Activated CD8-positive, alpha-beta T cell treated with anti-CD3 and anti-CD28 coated beads for 36 hours (primary cell): Measurements from ENCODE around the gene GALNT17. TPM values are rescaled to one million over a fixed set of nuclear protein-coding genes. Genes with fewer than 3 reads are reported as not detected.

Experiments
- ATAC-seq: fragments of 200-7000 bp; cut with Tn5 transposase; one replicate; pipeline ENCODE4 v1.10.0; 2021; ENCODE audit warnings: mild to moderate bottlenecking, moderate library complexity
- CTCF ChIA-PET: fragments of 350-600 bp; sonication (Branson Sonifier 250); formaldehyde crosslinking; loops from one replicate; lab custom pipeline; 2021; ENCODE audit warnings: antibody characterized with exemption; lab: Charles Lee
- POLR2A ChIA-PET: fragments of 350-600 bp; sonication (Branson Sonifier 250); formaldehyde crosslinking; loops from one replicate; lab custom pipeline; 2021; ENCODE audit warnings: antibody characterized with exemption; lab: Charles Lee
- DNase-seq: peaks from one replicate; pipeline ENCODE4 v3.0.0-alpha.2; 2020
- H3K27ac Mint-ChIP-seq: one replicate; pipeline ENCODE4 v1.8.0; 2021; ENCODE audit warnings: mild to moderate bottlenecking, mixed read lengths
- H3K27me3 Mint-ChIP-seq: one replicate; pipeline ENCODE4 v1.8.0; 2021; ENCODE audit warnings: mixed read lengths
- H3K36me3 Mint-ChIP-seq: one replicate; pipeline ENCODE4 v1.8.0; 2021; ENCODE audit warnings: low read depth, mixed read lengths
- H3K4me1 Mint-ChIP-seq: one replicate; pipeline ENCODE4 v1.8.0; 2021; ENCODE audit warnings: low read depth, mixed read lengths
- H3K4me3 Mint-ChIP-seq: one replicate; pipeline ENCODE4 v1.8.0; 2021; ENCODE audit warnings: mild to moderate bottlenecking, moderate library complexity, mixed read lengths
- H3K9me3 Mint-ChIP-seq: one replicate; pipeline ENCODE4 v1.8.0; 2021; ENCODE audit warnings: mixed read lengths
- intact Hi-C: fragments of 100-400 bp; cut with micrococcal nuclease; formaldehyde crosslinking; loops from one replicate; pipeline ENCODE4 v1.10.0; 2022
- total RNA-seq, 2 experiments: library from RNA; stranded (reverse); gene quantifications; one replicate each; pipeline ENCODE4 v1.2.3, GENCODE V29; 2021
- TF ChIP-seq, protein P1 (sequence below): fragments of 200-600 bp; IDR thresholded peaks from one replicate; pipeline ENCODE4 v1.8.0; 2022; ENCODE audit warnings: antibody characterized with exemption, mild to moderate bottlenecking

The GALNT17 gene
- total RNA-seq, 2 experiments from 2014 or later = not detected

- peaks cover 7% of the 10 kb centered on the region for H3K9me3 Mint-ChIP-seq
- ATAC-seq = no peak
- H3K27ac Mint-ChIP-seq = no peak overlapping the region
- POLR2A ChIA-PET = no interaction called here
- H3K27me3 Mint-ChIP-seq = no peaks in the 10 kb centered on the region
- no peaks in the 10 kb centered on the region for H3K36me3 Mint-ChIP-seq
- H3K4me3 Mint-ChIP-seq = no peak overlapping the region
- no peak for DNase-seq
- intact Hi-C loops = no loop called here
- CTCF ChIA-PET = no interaction called here
- H3K4me1 Mint-ChIP-seq = no peaks in the 10 kb centered on the region
- TF ChIP-seq, protein P1, sequence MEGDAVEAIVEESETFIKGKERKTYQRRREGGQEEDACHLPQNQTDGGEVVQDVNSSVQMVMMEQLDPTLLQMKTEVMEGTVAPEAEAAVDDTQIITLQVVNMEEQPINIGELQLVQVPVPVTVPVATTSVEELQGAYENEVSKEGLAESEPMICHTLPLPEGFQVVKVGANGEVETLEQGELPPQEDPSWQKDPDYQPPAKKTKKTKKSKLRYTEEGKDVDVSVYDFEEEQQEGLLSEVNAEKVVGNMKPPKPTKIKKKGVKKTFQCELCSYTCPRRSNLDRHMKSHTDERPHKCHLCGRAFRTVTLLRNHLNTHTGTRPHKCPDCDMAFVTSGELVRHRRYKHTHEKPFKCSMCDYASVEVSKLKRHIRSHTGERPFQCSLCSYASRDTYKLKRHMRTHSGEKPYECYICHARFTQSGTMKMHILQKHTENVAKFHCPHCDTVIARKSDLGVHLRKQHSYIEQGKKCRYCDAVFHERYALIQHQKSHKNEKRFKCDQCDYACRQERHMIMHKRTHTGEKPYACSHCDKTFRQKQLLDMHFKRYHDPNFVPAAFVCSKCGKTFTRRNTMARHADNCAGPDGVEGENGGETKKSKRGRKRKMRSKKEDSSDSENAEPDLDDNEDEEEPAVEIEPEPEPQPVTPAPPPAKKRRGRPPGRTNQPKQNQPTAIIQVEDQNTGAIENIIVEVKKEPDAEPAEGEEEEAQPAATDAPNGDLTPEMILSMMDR = no peak
Measured at GRCh38 chr7:71237945-71238344, 106.0 kb downstream of the GALNT17 start.

- Mint-ChIP-seq H3K27me3 (no peaks in the 10 kb centered on the region), H3K4me1 (no peaks in the 10 kb centered on the region), H3K9me3 (peaks cover 5% of the 10 kb centered on the region), H3K27ac (no peak overlapping the region), H3K36me3 (no peaks in the 10 kb centered on the region), H3K4me3 (no peak overlapping the region)
- intact Hi-C loops = no loop called here
- TF ChIP-seq, protein P1 = no peak
- ATAC-seq = no peak
- ChIA-PET CTCF (no interaction called here), POLR2A (no interaction called here)
- no peak for DNase-seq
Measured at GRCh38 chr7:71238581-71239295, 106.8 kb downstream of the GALNT17 start.

GRCh38 chr7:71239586-71240268 lies 107.8 kb downstream of the GALNT17 start:
- Mint-ChIP-seq H3K9me3 (peaks cover 2% of the 10 kb centered on the region), H3K36me3 (no peaks in the 10 kb centered on the region), H3K4me3 (no peak overlapping the region), H3K27me3 (no peaks in the 10 kb centered on the region), H3K4me1 (no peaks in the 10 kb centered on the region), H3K27ac (no peak overlapping the region)
- ChIA-PET CTCF (no interaction called here), POLR2A (no interaction called here)
- TF ChIP-seq, protein P1 = no peak
- intact Hi-C loops = no loop called here
- ATAC-seq (no peak), DNase-seq (no peak)

- H3K36me3 Mint-ChIP-seq = no peaks in the 10 kb centered on the region
- ATAC-seq (no peak), DNase-seq (no peak)
- H3K4me3 Mint-ChIP-seq = no peak overlapping the region
- intact Hi-C loops = no loop called here
- no peaks in the 10 kb centered on the region for H3K4me1 Mint-ChIP-seq
- TF ChIP-seq, protein P1 = no peak
- ChIA-PET CTCF (no interaction called here), POLR2A (no interaction called here)
- H3K9me3 Mint-ChIP-seq = peaks cover 12% of the 10 kb centered on the region
- no peaks in the 10 kb centered on the region for H3K27me3 Mint-ChIP-seq
- H3K27ac Mint-ChIP-seq = no peak overlapping the region
Measured at GRCh38 chr7:71243736-71244410, 111.9 kb downstream of the GALNT17 start.

DNA sequence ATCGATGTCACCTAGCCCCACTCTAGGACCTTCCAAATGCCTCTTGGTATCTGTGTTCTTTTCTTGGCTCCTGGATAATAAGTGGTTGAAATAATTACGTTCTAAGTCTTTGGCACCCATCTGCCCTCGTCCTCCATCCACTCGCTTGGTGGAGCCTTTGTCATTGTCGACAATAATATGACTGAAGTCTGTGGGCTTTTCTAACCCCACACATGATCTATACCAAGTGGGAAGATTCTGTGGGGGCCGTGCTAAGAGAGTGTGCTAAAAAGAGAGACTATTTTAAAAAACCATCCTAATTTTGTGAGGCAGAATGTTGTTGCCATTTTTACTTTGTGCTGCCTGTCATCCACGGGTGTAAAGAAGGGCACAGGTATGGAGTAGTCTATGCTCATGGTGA lies 113.1 kb downstream of the GALNT17 start:
- intact Hi-C loops = no loop called here
- ATAC-seq (no peak), DNase-seq (no peak)
- TF ChIP-seq, protein P1 = no peak
- H3K4me1 Mint-ChIP-seq = no peaks in the 10 kb centered on the region
- no peaks in the 10 kb centered on the region for H3K36me3 Mint-ChIP-seq
- no peak overlapping the region for H3K4me3 Mint-ChIP-seq
- ChIA-PET POLR2A (no interaction called here), CTCF (no interaction called here)
- peaks cover 12% of the 10 kb centered on the region for H3K9me3 Mint-ChIP-seq
- no peaks in the 10 kb centered on the region for H3K27me3 Mint-ChIP-seq
- no peak overlapping the region for H3K27ac Mint-ChIP-seq
